Stimulated activated CD4-positive, alpha-beta T cell treated with anti-CD3 and anti-CD28 coated beads, Interleukin-1b, Interleukin-23, amount 100 ng/mL, for 24 hours (primary cell): ENCODE measurements around the gene PROK1.

ENCODE experiments used
- DNase-seq, 4 experiments: peaks; one replicate each; pipeline ENCODE4 v3.0.0-alpha.2; 2020; ENCODE audit warnings: low read depth in 4 of 4, low spot score in 1 of 4

The PROK1 gene

DNA sequence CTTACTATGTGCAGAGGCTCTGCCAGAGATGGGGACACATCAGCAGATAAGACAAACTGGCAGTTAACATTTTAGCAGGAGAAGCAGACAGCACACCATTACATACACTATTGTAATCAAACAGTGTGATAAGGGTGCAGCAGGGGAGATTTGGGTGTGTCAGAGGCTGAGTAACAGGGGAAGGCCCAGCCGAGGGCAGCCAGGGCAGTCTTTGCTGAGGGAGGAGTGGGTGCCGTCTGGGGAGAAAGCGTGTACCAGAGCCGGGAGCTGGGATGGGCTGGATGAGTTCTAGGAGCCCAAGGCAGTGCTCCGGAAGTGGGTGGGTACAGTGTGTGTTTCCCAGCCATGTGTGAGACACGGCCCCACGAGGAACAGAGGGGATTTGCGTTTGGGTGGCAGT is 36.8 kb downstream of the PROK1 start:
- DNase-seq, result no peak

DNA sequence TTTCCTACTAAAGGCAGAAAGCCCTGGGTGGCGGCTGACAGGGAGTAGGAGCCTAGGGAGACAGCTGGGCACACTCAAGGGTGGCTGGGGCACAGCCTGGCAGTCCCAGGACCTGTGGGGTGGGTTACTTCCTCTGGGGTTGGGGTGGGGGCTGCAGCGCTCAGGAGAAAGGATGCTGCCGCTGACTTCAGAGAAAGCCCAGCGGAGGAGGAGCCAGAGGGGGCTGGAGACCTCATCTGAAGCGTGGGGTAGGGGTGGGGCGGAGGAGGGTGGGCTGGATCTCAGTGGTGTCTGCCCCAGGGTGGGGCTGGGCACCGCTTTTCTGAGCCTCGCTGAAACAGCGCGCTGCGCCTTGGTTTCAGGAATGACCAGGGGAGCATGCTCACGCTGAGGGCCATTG is 37.2 kb downstream of the PROK1 start:
- DNase-seq, result no peak

GRCh38 chr1:110488867-110489266 is 37.9 kb downstream of the PROK1 start:
- no peak for DNase-seq

DNA sequence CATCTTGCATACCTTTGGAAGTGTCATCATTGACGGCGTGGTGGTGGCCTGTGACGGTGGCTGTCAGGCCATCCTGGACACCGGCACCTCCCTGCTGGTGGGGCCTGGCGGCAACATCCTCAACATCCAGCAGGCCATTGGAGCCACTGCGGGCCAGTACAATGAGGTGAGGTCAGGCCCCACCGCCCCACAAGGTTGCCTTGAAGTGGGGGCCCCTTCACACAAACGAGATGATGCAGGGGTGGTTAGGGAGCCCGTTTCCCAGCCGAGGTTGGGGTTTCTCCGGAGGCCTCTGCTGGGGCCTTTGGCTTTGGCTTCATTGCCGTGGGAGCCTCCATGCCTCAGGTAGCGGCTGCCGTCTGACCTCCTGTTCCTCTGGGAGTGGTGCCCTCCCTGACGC is 38.5 kb downstream of the PROK1 start:
- no peak for DNase-seq

DNA sequence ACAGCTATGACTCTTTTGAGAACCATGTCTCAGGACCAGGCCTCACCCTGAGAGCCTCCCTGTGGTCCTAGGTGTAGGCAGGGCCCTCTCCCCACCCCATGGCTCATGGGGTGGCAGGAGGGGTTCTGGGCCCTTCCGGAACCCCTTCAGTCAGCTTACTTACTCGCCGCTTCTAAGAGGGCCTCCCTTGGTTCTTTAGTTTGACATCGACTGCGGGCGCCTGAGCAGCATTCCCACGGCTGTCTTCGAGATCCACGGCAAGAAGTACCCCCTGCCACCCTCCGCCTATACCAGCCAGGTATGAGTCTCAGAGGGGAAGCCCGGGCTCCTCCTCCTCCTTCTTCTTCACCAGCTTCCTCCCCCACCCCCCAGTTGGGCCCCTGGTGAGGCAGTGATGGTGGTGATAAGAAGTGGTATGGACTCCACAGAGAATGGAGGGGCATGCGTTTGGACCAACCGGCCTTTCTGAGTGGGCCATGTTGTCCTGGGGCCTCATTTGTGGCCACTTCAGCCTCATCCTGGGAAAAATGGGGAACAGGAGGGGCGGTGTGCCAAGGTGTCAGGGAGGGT is 39.1 kb downstream of the PROK1 start:
- no peak for DNase-seq

- DNase-seq, result no peak
Measured at GRCh38 chr1:110490791-110491451, 40.0 kb downstream of the PROK1 start.

GRCh38 chr1:110492573-110492972 is 41.6 kb downstream of the PROK1 start:
- DNase-seq, result no peak

GRCh38 chr1:110493059-110493699 is 42.2 kb downstream of the PROK1 start:
- DNase-seq, result no peak

GRCh38 chr1:110494036-110494435 is 43.1 kb downstream of the PROK1 start:
- no peak for DNase-seq

DNA sequence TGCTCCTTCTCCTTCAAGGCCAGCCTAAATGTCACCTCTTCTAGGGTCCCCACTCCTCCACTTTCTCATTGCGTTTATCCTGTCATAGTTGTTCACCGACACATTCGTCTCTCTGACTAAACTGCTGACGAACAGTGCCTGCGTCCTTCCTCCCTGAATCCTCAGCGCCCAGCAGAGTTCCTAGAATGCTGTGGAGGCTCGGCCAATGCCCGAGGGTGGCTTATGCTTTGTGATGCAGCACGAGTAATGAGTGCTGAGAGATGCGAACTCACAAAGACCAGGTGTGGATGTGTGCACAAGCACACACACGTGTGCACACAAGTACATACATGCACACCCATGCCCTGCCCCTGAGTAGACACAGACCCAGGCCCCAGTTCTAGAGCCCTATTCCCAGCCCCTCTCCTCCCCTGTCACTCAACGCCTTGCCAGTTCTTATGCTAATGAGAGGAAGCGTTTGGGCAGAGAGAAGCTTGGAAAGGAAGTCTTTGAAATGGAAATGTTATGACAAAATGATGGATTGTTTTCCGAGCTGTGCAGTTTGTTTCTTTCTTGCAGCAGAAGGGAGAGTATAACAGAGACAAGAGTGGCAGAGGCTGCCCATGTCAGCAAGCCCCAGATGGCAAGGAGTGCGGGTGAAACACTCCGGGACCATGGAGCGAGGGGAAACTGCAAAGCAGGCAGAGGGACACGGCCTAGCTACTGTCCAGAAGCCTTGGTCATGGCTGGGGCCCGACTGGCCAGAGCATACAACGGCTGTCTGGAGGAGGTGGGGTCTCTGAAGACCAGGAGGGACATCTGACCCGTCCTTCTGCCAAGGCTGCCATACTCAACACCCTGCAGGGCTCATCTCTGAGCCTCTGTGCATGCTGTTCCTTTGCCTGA is 43.8 kb downstream of the PROK1 start:
- DNase-seq, result no peak

- peak; percentile 64 to 81 (median 69) for DNase-seq
Measured at GRCh38 chr1:110495926-110496600, 45.1 kb downstream of the PROK1 start.

- DNase-seq, result no peak
Measured at GRCh38 chr1:110498270-110498669, 47.3 kb downstream of the PROK1 start.

GRCh38 chr1:110501488-110502132 is 50.7 kb downstream of the PROK1 start:
- DNase-seq, result no peak

GRCh38 chr1:110502402-110503151 is 51.6 kb downstream of the PROK1 start:
- no peak for DNase-seq

GRCh38 chr1:110503471-110503870 is 52.5 kb downstream of the PROK1 start:
- no peak for DNase-seq

DNA sequence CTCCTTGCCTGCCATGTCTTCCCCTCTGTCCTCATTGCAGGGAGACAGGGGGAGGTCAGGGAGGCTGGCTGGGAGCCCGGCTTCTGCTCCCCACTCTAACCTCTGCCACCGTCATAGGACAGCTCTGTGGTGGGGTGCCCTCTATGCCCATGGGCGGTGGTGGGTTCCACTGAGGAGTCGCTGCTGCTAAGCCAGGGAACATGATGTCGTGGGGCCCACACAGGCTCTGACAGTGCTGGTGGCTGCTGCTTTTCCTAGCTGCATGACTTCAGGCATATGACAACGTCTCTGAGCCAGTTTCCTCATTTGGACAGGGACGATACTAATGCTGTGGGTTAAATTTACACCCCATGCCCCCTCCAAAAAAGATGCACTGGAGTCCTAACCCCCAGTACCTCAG is 53.3 kb downstream of the PROK1 start:
- DNase-seq, result no peak

- DNase-seq, result no peak
Measured at GRCh38 chr1:110505596-110505995, 54.6 kb downstream of the PROK1 start.

DNA sequence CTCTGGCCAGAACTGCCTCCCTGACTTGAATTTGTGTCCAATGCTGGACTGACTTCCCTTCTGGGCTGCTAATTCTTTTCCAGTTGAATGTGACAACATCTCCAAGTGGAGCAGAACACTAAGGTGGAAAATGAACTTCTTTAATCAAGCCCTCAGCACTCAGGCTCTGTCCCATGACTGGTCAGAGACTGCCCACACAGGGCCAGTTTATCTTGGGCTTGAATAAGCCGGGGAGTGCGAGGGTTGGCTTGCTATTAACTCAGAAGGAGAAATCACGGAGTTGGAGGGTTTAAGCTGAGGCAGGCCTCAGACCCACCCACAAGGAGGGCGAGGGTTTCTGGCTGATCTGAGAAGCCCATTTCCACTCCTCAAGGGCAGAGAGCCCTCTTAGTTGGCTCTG is 55.6 kb downstream of the PROK1 start:
- DNase-seq, result no peak
